Mesenchymal stem cell (in vitro differentiated cells and primary cell): ENCODE data around the gene MMS19.

Source experiments
- DNase-seq: peaks from one replicate; pipeline ENCODE4 v3.0.0-alpha.2; 2013
- H2AFZ ChIP-seq: one replicate; pipeline ENCODE4 v1.6.1; 2013; ENCODE audit warnings: low read depth, mild to moderate bottlenecking, control low read depth, inconsistent platforms, low read length, moderate library complexity
- H2AK5ac ChIP-seq: 2 replicates; pipeline ENCODE4 v1.6.1; 2013; ENCODE audit warnings: low read length, moderate library complexity, mild to moderate bottlenecking, inconsistent platforms; ENCODE audit not compliant: severe bottlenecking
- H2BK120ac ChIP-seq: one replicate; pipeline ENCODE4 v1.6.1; 2013; ENCODE audit warnings: low read depth, mild to moderate bottlenecking, inconsistent platforms, low read length, moderate library complexity
- H2BK12ac ChIP-seq, 2 experiments: one replicate each; pipeline ENCODE4 v1.6.1; 2013; ENCODE audit warnings: inconsistent platforms in 2 of 2, low read length in 2 of 2, mild to moderate bottlenecking in 2 of 2, moderate library complexity in 2 of 2, control low read depth in 1 of 2
- H2BK15ac ChIP-seq: one replicate; pipeline ENCODE4 v1.6.1; 2013; ENCODE audit warnings: mild to moderate bottlenecking, low read depth, inconsistent platforms; ENCODE audit not compliant: poor library complexity, severe bottlenecking
- H2BK5ac ChIP-seq: 2 replicates; pipeline ENCODE4 v1.6.1; 2013; ENCODE audit warnings: low read depth, mild to moderate bottlenecking, low read length, control low read depth, inconsistent platforms; ENCODE audit not compliant: poor library complexity, severe bottlenecking
- H3K14ac ChIP-seq, 2 experiments: one replicate each; pipeline ENCODE4 v1.6.1; 2013; ENCODE audit warnings: inconsistent platforms in 2 of 2, low read length in 2 of 2, control low read depth in 1 of 2, mild to moderate bottlenecking in 1 of 2, moderate library complexity in 1 of 2
- H3K18ac ChIP-seq, 2 experiments: one replicate each; pipeline ENCODE4 v1.6.1; 2013; ENCODE audit warnings: inconsistent platforms in 2 of 2, low read length in 2 of 2, control low read depth in 1 of 2, low read depth in 1 of 2, mild to moderate bottlenecking in 1 of 2
- H3K23ac ChIP-seq, 2 experiments: one replicate each; pipeline ENCODE4 v1.6.1; 2013; ENCODE audit warnings: inconsistent platforms in 2 of 2, low read length in 2 of 2, mild to moderate bottlenecking in 2 of 2, moderate library complexity in 2 of 2, control low read depth in 1 of 2
- H3K27ac ChIP-seq: 2 replicates; pipeline ENCODE4 v1.5.1; 2013; ENCODE audit warnings: mild to moderate bottlenecking, moderate library complexity, low read length, control low read depth, inconsistent platforms; ENCODE audit not compliant: poor library complexity, severe bottlenecking
- H3K27me3 ChIP-seq, 2 experiments: 2 replicates each; pipeline versions ENCODE4 v1.6.1 to v1.7.0; 2013; ENCODE audit warnings: low read length in 2 of 2, mild to moderate bottlenecking in 2 of 2, moderate library complexity in 2 of 2, control low read depth in 1 of 2, inconsistent platforms in 1 of 2; ENCODE audit not compliant: control insufficient read depth in 1 of 2, insufficient read depth in 1 of 2
- H3K36me3 ChIP-seq, 2 experiments: 2 replicates each; pipeline versions ENCODE4 v1.6.1 to v1.7.0; 2013; ENCODE audit warnings: low read length in 2 of 2, control low read depth in 1 of 2, inconsistent platforms in 1 of 2, low read depth in 1 of 2, mild to moderate bottlenecking in 1 of 2; ENCODE audit not compliant: insufficient read depth in 2 of 2, control insufficient read depth in 1 of 2
- H3K4ac ChIP-seq, 2 experiments: one replicate each; pipeline ENCODE4 v1.6.1; 2013; ENCODE audit warnings: inconsistent platforms in 2 of 2, low read length in 2 of 2, mild to moderate bottlenecking in 2 of 2, moderate library complexity in 2 of 2, control low read depth in 1 of 2, low read depth in 1 of 2
- H3K4me1 ChIP-seq: 2 replicates; pipeline ENCODE4 v1.6.1; 2013; ENCODE audit warnings: low read depth, low read length, control low read depth; ENCODE audit not compliant: control insufficient read depth, insufficient read depth
- H3K4me2 ChIP-seq: 2 replicates; pipeline ENCODE4 v1.6.1; 2013; ENCODE audit warnings: low read length, mild to moderate bottlenecking, inconsistent platforms; ENCODE audit not compliant: poor library complexity, severe bottlenecking
- H3K4me3 ChIP-seq, 2 experiments: 2 replicates each; pipeline versions ENCODE4 v1.5.1 to v1.7.0; 2013; ENCODE audit warnings: low read length in 2 of 2, mild to moderate bottlenecking in 2 of 2, control low read depth in 1 of 2, low read depth in 1 of 2; ENCODE audit not compliant: insufficient read depth in 1 of 2
- H3K79me1 ChIP-seq: replicated peaks from 2 replicates; pipeline ENCODE4 v1.6.1; 2013; ENCODE audit warnings: mild to moderate bottlenecking, control low read depth, low read length, inconsistent platforms; ENCODE audit not compliant: poor library complexity, severe bottlenecking
- H3K9ac ChIP-seq: 2 replicates; pipeline ENCODE4 v1.7.0; 2013; ENCODE audit warnings: mild to moderate bottlenecking, low read length, moderate library complexity
- H3K9me3 ChIP-seq: 2 replicates; pipeline ENCODE4 v1.7.0; 2013; ENCODE audit warnings: mild to moderate bottlenecking, low read length; ENCODE audit not compliant: control insufficient read depth
- H4K8ac ChIP-seq: one replicate; pipeline ENCODE4 v1.6.1; 2013; ENCODE audit warnings: inconsistent platforms, mild to moderate bottlenecking, low read length, moderate library complexity
- H4K91ac ChIP-seq: one replicate; pipeline ENCODE4 v1.6.1; 2013; ENCODE audit warnings: mild to moderate bottlenecking, low read length, inconsistent platforms
- WGBS: methylation state at CpG from one replicate; pipeline ENCODE4 v1.1.7; 2013; ENCODE audit warnings: mixed read lengths; 5-methylcytosine and 5-hydroxymethylcytosine counted together

The MMS19 gene

DNA sequence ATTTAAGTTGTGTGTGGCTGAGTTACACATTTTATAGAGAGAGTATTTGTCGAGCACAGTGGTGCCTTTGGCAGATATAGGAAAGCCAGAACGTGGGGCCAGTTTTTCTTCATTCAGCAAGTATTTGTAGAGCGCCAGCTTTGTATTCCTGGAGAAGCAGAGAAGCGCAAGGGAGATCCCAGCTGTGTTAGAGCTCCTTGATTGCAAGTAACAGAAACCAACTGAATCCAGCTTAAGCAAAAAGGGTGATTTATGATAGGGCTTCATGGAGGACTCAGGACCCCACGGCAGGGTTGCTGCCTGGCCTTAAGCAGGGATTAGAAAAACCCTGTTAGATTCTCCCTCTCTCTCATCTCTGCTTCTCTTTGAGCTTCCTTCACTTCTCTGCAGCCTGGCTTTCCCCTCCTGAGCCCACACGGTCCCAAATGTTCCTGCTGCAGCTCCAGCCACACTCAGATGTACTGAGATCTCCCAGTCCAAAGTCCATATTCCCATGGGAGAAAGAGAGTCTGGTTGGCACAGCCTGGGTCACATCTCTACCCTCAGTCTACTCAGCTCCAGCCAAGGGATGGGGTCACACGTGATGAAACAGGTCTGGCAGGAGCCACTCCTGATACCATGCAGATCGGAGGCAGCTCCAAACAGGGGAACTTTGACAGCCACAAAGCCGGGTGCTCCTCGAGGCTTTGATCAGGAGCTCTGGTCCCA, 17.2 kb upstream of the MMS19 start:
- Histone ChIP-seq H2BK15ac (no peak overlapping the region), H3K4me1 (peaks cover 24% of the 10 kb centered on the region), H3K4me2 (no peak overlapping the region), H3K18ac (no peak overlapping the region), H3K27me3 (no peaks in the 10 kb centered on the region), H3K14ac (no peak overlapping the region), H2BK12ac (no peak overlapping the region), H3K36me3 (peaks cover 0 to 14% of the 10 kb centered on the region in 2 experiments), H4K8ac (no peak overlapping the region), H2AK5ac (no peak overlapping the region), H3K27ac (no peak overlapping the region), H3K23ac (no peak overlapping the region), H2BK120ac (no peak overlapping the region), H3K4me3 (no peak overlapping the region), H3K79me1 (peaks cover 42% of the 10 kb centered on the region), H2BK5ac (no peak overlapping the region), H4K91ac (no peak overlapping the region), H2AFZ (no peak overlapping the region), H3K4ac (no peak overlapping the region), H3K9me3 (no peaks in the 10 kb centered on the region), H3K9ac (no peak overlapping the region)
- WGBS, result 82% methylated on average over 10 of the region's 10 CpGs
- no peak for DNase-seq

GRCh38 chr10:97514344-97514743, 16.1 kb upstream of the MMS19 start:
- Histone ChIP-seq H4K91ac (no peak overlapping the region), H3K18ac (no peak overlapping the region), H3K4ac (no peak overlapping the region), H2BK5ac (no peak overlapping the region), H3K27ac (no peak overlapping the region), H3K79me1 (peaks cover 42% of the 10 kb centered on the region), H3K4me2 (no peak overlapping the region), H2AFZ (no peak overlapping the region), H2BK120ac (no peak overlapping the region), H2AK5ac (no peak overlapping the region), H3K27me3 (no peaks in the 10 kb centered on the region), H3K4me3 (no peak overlapping the region), H4K8ac (no peak overlapping the region), H3K9ac (no peak overlapping the region), H2BK12ac (no peak overlapping the region), H2BK15ac (no peak overlapping the region), H3K23ac (no peak overlapping the region), H3K14ac (no peak overlapping the region), H3K36me3 (peaks cover 0 to 14% of the 10 kb centered on the region in 2 experiments), H3K4me1 (peaks cover 24% of the 10 kb centered on the region), H3K9me3 (no peaks in the 10 kb centered on the region)
- 81% methylated on average over 10 of the region's 10 CpGs for WGBS
- DNase-seq, result no peak

DNA sequence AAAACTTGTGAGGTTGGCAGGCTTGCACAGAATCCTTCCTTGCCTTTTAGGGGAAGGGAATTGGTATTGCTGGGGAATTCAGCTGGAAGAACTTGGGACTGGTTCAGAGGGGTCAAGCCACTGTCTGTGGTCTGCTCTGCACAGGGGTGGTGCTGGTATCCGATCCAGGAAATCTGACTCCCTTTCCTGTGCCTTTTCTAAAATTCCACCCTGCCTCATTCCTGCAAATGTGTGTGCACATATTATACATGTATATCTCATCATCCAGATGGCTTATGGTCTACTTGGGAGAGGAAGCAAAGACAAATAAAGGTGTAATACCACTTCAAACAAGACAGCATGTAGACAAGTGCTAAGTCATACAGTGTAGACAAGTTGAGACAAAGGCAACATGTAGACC, 14.8 kb upstream of the MMS19 start:
- no peaks in the 10 kb centered on the region for H3K27me3 ChIP-seq
- no peak overlapping the region for H3K18ac ChIP-seq
- no peaks in the 10 kb centered on the region for H3K9me3 ChIP-seq
- no peak overlapping the region for H3K14ac ChIP-seq
- H2BK5ac ChIP-seq, result no peak overlapping the region
- peaks cover 0 to 17% of the 10 kb centered on the region in 2 experiments for H3K36me3 ChIP-seq
- no peak overlapping the region for H3K4me3 ChIP-seq
- H2BK15ac ChIP-seq, result no peak overlapping the region
- H3K4me2 ChIP-seq, result no peak overlapping the region
- no peak for DNase-seq
- H3K23ac ChIP-seq, result no peak overlapping the region
- H3K79me1 ChIP-seq, result peaks cover 44% of the 10 kb centered on the region
- H2AK5ac ChIP-seq, result no peak overlapping the region
- no peak overlapping the region for H2AFZ ChIP-seq
- H4K8ac ChIP-seq, result no peak overlapping the region
- no CpG with 5 or more reads among the region's 1 CpG for WGBS
- no peak overlapping the region for H2BK12ac ChIP-seq
- no peak overlapping the region for H4K91ac ChIP-seq
- H3K4ac ChIP-seq, result no peak overlapping the region
- peaks cover 21% of the 10 kb centered on the region for H3K4me1 ChIP-seq
- H3K27ac ChIP-seq, result no peak overlapping the region
- H2BK120ac ChIP-seq, result no peak overlapping the region
- no peak overlapping the region for H3K9ac ChIP-seq

GRCh38 chr10:97511711-97512440, 13.7 kb upstream of the MMS19 start:
- Histone ChIP-seq H3K18ac (no peak overlapping the region), H3K36me3 (peaks cover 0 to 11% of the 10 kb centered on the region in 2 experiments), H3K14ac (no peak overlapping the region), H4K91ac (no peak overlapping the region), H3K4me2 (no peak overlapping the region), H2AFZ (no peak overlapping the region), H3K79me1 (peaks cover 39% of the 10 kb centered on the region), H2BK12ac (no peak overlapping the region), H3K27ac (no peak overlapping the region), H2AK5ac (no peak overlapping the region), H2BK15ac (no peak overlapping the region), H2BK120ac (no peak overlapping the region), H3K9ac (no peak overlapping the region), H3K27me3 (no peaks in the 10 kb centered on the region), H3K4ac (no peak overlapping the region), H3K9me3 (no peaks in the 10 kb centered on the region), H3K4me3 (no peak overlapping the region), H4K8ac (no peak overlapping the region), H3K4me1 (peaks cover 14% of the 10 kb centered on the region), H3K23ac (no peak overlapping the region), H2BK5ac (no peak overlapping the region)
- no peak for DNase-seq
- 45% methylated on average over 1 of the region's 3 CpGs for WGBS
